Naive B cell (primary cell): Measurements from ENCODE around the gene NBPF4. TPM values are rescaled to one million over a fixed set of nuclear protein-coding genes. Genes with fewer than 3 reads are reported as not detected.

Experiments used
- ATAC-seq, 2 donors: fragments of 150-1000 bp; cut with Tn5 transposase; 2 replicates each; pipeline ENCODE4 v1.10.0; 2021; ENCODE audit warnings: low read depth in 2 of 2, mild to moderate bottlenecking in 2 of 2, moderate library complexity in 2 of 2
- DNase-seq: peaks from one replicate; pipeline ENCODE4 v3.0.0; 2022
- H3K27ac Mint-ChIP-seq, 6 donors: one replicate each; pipeline ENCODE4 v1.8.0; 2020 to 2022; ENCODE audit warnings: mild to moderate bottlenecking in 6 of 6, mixed read lengths in 6 of 6, moderate library complexity in 5 of 6, inconsistent platforms in 2 of 6
- H3K27me3 Mint-ChIP-seq, 3 donors: one replicate each; pipeline ENCODE4 v1.8.0; 2021 to 2022; ENCODE audit warnings: mixed read lengths in 3 of 3, mild to moderate bottlenecking in 1 of 3
- H3K36me3 Mint-ChIP-seq, 2 donors: one replicate each; pipeline ENCODE4 v1.8.0; 2020 to 2022; ENCODE audit warnings: mixed read lengths in 2 of 2, inconsistent platforms in 1 of 2, mild to moderate bottlenecking in 1 of 2
- H3K4me1 Mint-ChIP-seq, 3 donors: one replicate each; pipeline ENCODE4 v1.8.0; 2020 to 2022; ENCODE audit warnings: mixed read lengths in 3 of 3, inconsistent platforms in 1 of 3, mild to moderate bottlenecking in 1 of 3, moderate library complexity in 1 of 3
- H3K4me3 Mint-ChIP-seq, 8 donors: one replicate each; pipeline ENCODE4 v1.8.0; 2020 to 2022; ENCODE audit warnings: mild to moderate bottlenecking in 8 of 8, mixed read lengths in 8 of 8, moderate library complexity in 8 of 8, inconsistent platforms in 2 of 8
- H3K9me3 Mint-ChIP-seq, 7 donors: one replicate each; pipeline ENCODE4 v1.8.0; 2020 to 2022; ENCODE audit warnings: mixed read lengths in 7 of 7, mild to moderate bottlenecking in 5 of 7, inconsistent platforms in 2 of 7, moderate library complexity in 1 of 7
- polyA plus RNA-seq, 6 donors: library from polyadenylated mRNA; unstranded; fragments of 300-500 nt; fragmentation: Illumina TruSeq; gene quantifications; one replicate each; pipeline ENCODE4 v1.2.3, GENCODE V29; 2021; ENCODE audit warnings: low read depth in 6 of 6

The NBPF4 gene
- polyA plus RNA-seq, 6 donors from 2014 or later: not detected

DNA sequence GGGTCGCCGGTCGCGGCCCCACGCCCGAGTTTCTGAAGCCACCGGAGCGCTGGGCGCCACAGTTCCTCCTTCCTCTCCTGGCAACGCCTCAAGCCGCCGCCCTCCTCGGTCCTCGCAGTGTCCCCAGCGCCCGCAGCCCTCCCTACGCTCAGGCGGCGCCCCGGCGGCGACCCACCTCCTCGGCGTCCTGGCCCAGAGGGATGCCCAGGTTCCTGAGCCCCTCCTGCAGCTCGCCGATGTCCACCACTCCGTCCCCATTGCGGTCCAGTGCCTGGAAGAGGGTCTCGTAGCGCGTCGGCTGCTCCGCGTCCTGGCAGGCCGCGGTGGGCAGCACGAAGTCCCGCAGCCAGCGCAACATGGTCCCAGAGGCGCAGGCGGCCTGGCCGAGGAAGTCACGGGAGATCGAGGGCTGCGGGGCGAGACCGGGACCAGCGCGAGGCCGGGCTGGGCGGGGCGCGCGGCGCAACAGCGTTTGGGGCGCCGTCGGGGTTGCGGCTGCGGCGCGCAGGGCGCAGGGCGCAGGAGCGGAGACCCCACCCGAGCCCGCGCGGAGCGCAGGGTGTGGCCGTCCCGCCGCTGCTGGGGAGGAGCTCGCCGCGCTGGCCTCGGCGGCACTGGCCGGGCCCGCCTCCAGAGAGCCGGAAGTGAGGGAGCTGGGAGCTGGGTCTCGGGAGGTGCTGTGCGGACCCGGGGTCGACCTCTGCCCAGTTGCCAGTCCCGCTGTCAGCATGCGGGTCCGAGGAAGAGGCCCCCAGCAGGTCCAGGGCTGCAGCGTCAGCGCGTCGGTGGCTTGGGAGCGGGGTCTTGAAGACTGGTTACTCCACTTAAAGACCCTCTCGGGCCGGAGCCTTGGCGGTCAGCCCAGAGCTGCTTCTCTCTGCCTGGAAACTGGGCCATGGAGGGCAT is 43.8 kb downstream of the NBPF4 start, which contains the start of gene SLC25A24:
Gene SLC25A24, minus strand, starts transcription at position 563 of the 906 bp plus-strand sequence. Its CDS starts 205 bp downstream, at position 358.
- H3K4me3 Mint-ChIP-seq: peak within 1 kb of the TSS; percentile 86 to 96 (median 92)
- peaks cover 31 to 45% (median 33%) of the 10 kb centered on the region in 3 donors for H3K4me1 Mint-ChIP-seq
- ATAC-seq: peak; percentile 90 to 94
- no peaks in the 10 kb centered on the region for H3K27me3 Mint-ChIP-seq
- DNase-seq: peak; percentile 83
- H3K9me3 Mint-ChIP-seq: peaks cover 0 to 6% (median 0%) of the 10 kb centered on the region in 7 donors
- H3K27ac Mint-ChIP-seq: peak within 1 kb of the TSS; percentile 69 to 95 (median 93)
- peaks cover 4% of the 10 kb centered on the region in 2 donors for H3K36me3 Mint-ChIP-seq

GRCh38 chr1:108199201-108199691 is 44.6 kb downstream of the NBPF4 start:
- Mint-ChIP-seq H3K36me3 (peaks cover 6 to 12% of the 10 kb centered on the region in 2 donors), H3K9me3 (peaks cover 0 to 6% (median 0%) of the 10 kb centered on the region in 7 donors), H3K27ac (peak overlapping the region; percentile 69 to 95 (median 93)), H3K4me1 (peaks cover 31 to 45% (median 33%) of the 10 kb centered on the region in 3 donors), H3K27me3 (no peaks in the 10 kb centered on the region), H3K4me3 (peak overlapping the region; percentile 86 to 96 (median 92))
- DNase-seq (no peak), ATAC-seq (no peak)

DNA sequence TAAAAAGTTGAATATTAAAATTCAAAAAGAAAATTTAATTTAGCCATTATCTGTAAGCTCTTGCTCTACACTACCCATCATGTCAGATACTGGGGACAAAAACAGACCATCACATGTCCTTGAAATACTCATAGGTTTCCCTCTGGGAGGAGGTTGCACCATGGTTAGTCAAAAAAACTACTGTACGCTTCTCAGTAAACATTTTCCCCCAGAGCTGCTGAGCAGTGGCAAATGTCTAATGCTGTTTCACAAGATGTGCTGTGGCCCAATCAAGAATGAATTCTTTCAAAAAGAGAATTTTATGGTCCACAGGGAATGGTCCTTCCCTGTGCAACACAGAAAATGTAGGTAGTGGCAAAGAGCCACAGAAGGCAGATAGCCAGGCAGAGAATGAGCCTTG is 49.8 kb downstream of the NBPF4 start:
- no peaks in the 10 kb centered on the region for H3K27me3 Mint-ChIP-seq
- peaks cover 25 to 48% (median 32%) of the 10 kb centered on the region in 3 donors for H3K4me1 Mint-ChIP-seq
- no peak for DNase-seq
- H3K4me3 Mint-ChIP-seq: no peak overlapping the region
- no peak for ATAC-seq
- peaks cover 0 to 12% (median 5%) of the 10 kb centered on the region in 7 donors for H3K9me3 Mint-ChIP-seq
- H3K36me3 Mint-ChIP-seq: peaks cover 15 to 24% of the 10 kb centered on the region in 2 donors
- peak overlapping the region in 2 of 6 donors; percentile 32 to 71 for H3K27ac Mint-ChIP-seq

DNA sequence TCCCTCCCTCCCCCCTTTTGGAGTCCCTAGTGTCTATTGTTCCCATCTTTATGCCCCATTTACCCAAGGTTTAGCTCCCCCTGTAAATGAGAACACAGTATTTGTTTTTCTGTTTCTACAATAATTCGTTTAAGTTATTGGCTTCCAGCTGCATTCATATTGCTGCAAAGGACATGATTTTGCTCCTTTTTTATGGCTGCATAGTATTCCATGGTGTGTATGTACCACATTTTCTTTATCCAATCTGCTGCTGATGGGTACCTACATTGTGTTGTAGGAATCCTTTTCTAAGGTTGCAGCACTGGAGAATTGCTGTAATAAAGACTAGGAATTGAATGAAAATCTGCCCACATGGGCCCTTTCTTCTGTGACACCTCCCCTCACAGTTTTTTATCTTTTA is 50.5 kb downstream of the NBPF4 start:
- Mint-ChIP-seq H3K4me1 (peaks cover 20 to 41% (median 28%) of the 10 kb centered on the region in 3 donors), H3K4me3 (peak overlapping the region in 1 of 8 donors; percentile 44), H3K27ac (peak overlapping the region in 2 of 6 donors; percentile 44 to 56), H3K36me3 (peaks cover 22 to 32% of the 10 kb centered on the region in 2 donors), H3K9me3 (peaks cover 0 to 12% (median 7%) of the 10 kb centered on the region in 7 donors), H3K27me3 (no peaks in the 10 kb centered on the region)
- DNase-seq: no peak
- ATAC-seq: no peak

GRCh38 chr1:108192581-108192980 is 51.3 kb downstream of the NBPF4 start:
- no peak overlapping the region for H3K4me3 Mint-ChIP-seq
- peaks cover 0 to 16% (median 7%) of the 10 kb centered on the region in 7 donors for H3K9me3 Mint-ChIP-seq
- peaks cover 13 to 35% (median 20%) of the 10 kb centered on the region in 3 donors for H3K4me1 Mint-ChIP-seq
- H3K27me3 Mint-ChIP-seq: no peaks in the 10 kb centered on the region
- ATAC-seq: no peak
- H3K36me3 Mint-ChIP-seq: peaks cover 28 to 39% of the 10 kb centered on the region in 2 donors
- DNase-seq: no peak
- H3K27ac Mint-ChIP-seq: peak overlapping the region in 1 of 6 donors; percentile 69

GRCh38 chr1:108190686-108191416 is 53.0 kb downstream of the NBPF4 start:
- DNase-seq: no peak
- H3K36me3 Mint-ChIP-seq: peaks cover 31 to 39% of the 10 kb centered on the region in 2 donors

DNA sequence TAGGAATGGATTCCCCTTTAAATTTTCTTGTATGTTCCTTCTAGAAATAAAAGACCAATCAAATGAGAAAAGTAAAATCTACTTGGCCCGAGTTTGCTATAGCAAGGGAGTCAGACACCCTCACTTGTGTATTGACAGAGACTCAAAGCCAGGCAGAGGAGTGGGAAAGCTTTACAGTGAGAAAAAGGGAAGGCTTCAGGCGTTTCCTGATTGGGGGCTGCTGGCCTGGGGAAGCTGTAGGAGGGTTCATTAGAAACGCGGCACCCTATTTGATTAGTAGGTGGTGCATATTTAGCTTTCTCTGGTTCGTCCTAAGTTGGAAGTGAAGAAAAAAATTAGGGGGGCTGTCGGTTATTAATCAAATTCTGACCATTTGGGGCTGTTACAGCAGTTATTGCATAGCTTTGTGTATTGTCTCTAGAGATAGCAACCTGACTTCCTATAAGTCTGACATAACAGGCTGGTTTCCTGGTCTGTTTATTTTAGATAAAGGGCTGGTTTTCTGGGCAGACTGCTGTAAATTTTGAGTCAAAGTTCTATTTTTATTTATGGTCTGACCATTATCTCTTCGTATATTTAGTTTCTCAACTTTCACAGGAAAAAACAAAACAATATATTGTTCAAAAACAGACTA is 53.8 kb downstream of the NBPF4 start:
- DNase-seq: no peak
- Mint-ChIP-seq H3K9me3 (peaks cover 0 to 16% (median 7%) of the 10 kb centered on the region in 7 donors), H3K27me3 (no peaks in the 10 kb centered on the region), H3K27ac (peak overlapping the region in 1 of 6 donors; percentile 69), H3K4me3 (no peak overlapping the region), H3K4me1 (peaks cover 7 to 22% (median 16%) of the 10 kb centered on the region in 3 donors), H3K36me3 (peaks cover 31 to 36% of the 10 kb centered on the region in 2 donors)
- no peak for ATAC-seq

More at GRCh38 chr1:108190686-108191416, 53.0 kb downstream of the NBPF4 start:
- Mint-ChIP-seq H3K27me3 (no peaks in the 10 kb centered on the region), H3K9me3 (peaks cover 0 to 16% (median 7%) of the 10 kb centered on the region in 7 donors), H3K27ac (peak overlapping the region in 5 of 6 donors; percentile 44 to 94 (median 74)), H3K4me3 (peak overlapping the region in 5 of 8 donors; percentile 2 to 59 (median 21)), H3K4me1 (peaks cover 7 to 22% (median 16%) of the 10 kb centered on the region in 3 donors)
- ATAC-seq: peak; percentile 35 to 69

- DNase-seq (no peak), ATAC-seq (no peak)
- peaks cover 7 to 22% (median 16%) of the 10 kb centered on the region in 3 donors for H3K4me1 Mint-ChIP-seq
- H3K4me3 Mint-ChIP-seq: peak overlapping the region in 1 of 8 donors; percentile 18
- H3K27ac Mint-ChIP-seq: no peak overlapping the region
- H3K27me3 Mint-ChIP-seq: no peaks in the 10 kb centered on the region
- peaks cover 23 to 40% of the 10 kb centered on the region in 2 donors for H3K36me3 Mint-ChIP-seq
- H3K9me3 Mint-ChIP-seq: peaks cover 0 to 19% (median 7%) of the 10 kb centered on the region in 7 donors
Measured at GRCh38 chr1:108188801-108189200, 55.1 kb downstream of the NBPF4 start.

DNA sequence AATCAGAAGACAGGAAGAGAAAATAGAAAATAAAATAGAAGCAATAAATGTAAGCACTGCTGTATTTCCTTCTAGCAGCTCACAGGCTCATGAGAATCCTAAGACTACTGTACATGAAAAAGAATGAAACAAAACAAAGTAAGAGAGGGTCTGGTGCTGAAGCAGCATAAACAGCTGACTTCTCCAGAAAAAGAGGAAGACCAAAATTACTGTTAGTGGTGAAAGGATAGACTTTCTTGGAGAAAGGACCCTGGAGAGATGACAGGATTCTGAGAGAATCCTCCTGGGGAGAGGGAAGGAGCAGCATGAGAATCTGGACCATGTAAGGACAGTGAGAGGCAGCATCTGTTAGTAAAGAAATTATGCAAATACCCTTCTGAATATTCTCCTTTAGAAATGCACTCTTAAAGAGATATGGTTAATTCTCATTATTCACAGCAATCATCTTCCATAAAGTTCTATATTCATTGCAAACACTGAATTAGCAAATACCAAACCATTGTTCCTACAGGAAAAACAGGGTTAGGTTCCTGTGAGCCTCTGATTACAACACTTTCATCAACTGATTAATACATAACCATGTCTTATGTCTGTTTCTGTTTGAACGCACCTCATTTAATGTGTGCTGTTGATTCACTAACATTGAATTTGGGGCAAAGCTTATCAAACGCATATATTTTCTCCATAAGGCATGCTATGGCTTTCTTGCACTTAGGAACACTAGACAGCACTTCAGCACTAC is 60.7 kb downstream of the NBPF4 start:
- no peak overlapping the region for H3K4me3 Mint-ChIP-seq
- H3K36me3 Mint-ChIP-seq: peaks cover 51 to 55% of the 10 kb centered on the region in 2 donors
- H3K27ac Mint-ChIP-seq: peak overlapping the region in 3 of 6 donors; percentile 26 to 67 (median 39)
- ATAC-seq: no peak
- peaks cover 11 to 22% (median 20%) of the 10 kb centered on the region in 3 donors for H3K4me1 Mint-ChIP-seq
- H3K9me3 Mint-ChIP-seq: peaks cover 0 to 17% (median 5%) of the 10 kb centered on the region in 7 donors
- H3K27me3 Mint-ChIP-seq: no peaks in the 10 kb centered on the region
- DNase-seq: no peak

- Mint-ChIP-seq H3K27me3 (no peaks in the 10 kb centered on the region), H3K36me3 (peaks cover 70 to 84% of the 10 kb centered on the region in 2 donors), H3K27ac (peak overlapping the region in 1 of 6 donors; percentile 29), H3K4me1 (peaks cover 14 to 35% (median 29%) of the 10 kb centered on the region in 3 donors), H3K4me3 (no peak overlapping the region), H3K9me3 (peaks cover 0 to 26% (median 18%) of the 10 kb centered on the region in 7 donors)
- DNase-seq (no peak), ATAC-seq (no peak)
Measured at GRCh38 chr1:108179018-108179417, 64.9 kb downstream of the NBPF4 start.
